ENCODE results near the gene CHCHD6. TPM values are rescaled to one million over a fixed set of nuclear protein-coding genes. Genes with fewer than 3 reads are reported as not detected.

CHCHD6 gene
- total RNA-seq, 1 experiment from 2014 or later, result 65.9 TPM

DNA sequence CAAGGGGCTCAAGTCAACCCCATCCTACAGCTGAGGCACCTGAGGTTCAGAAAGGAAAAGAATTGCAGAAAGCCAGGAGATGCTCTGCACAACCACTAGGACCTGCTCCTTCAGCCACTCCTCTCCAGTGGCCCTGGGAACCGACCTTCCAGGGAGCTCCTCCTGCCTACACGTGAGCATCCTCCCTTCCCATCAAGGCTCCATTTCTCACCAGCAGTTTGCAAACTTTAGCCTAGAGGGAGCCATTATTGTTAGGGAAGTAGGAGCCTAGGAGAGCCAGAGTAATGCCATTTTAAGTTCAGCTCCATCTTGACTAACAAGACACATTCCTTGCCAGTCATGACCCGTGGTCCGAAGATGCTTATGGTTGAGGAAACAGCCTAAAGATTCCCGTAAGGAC, 11.2 kb upstream of the CHCHD6 start:
- DNase-seq (ENCODE audit: low read depth), result no peak
- in situ Hi-C loops (cut with HindIII; ENCODE audit: low pct_unique_long_range_greater_than_20kb, low sequenced_read_pairs), result no loop called here

- in situ Hi-C loops (cut with HindIII; ENCODE audit: low pct_unique_long_range_greater_than_20kb, low sequenced_read_pairs), result no loop called here
- DNase-seq (ENCODE audit: low read depth), result no peak
Observed at GRCh38 chr3:126693921-126694320, 10.1 kb upstream of the CHCHD6 start.

DNA sequence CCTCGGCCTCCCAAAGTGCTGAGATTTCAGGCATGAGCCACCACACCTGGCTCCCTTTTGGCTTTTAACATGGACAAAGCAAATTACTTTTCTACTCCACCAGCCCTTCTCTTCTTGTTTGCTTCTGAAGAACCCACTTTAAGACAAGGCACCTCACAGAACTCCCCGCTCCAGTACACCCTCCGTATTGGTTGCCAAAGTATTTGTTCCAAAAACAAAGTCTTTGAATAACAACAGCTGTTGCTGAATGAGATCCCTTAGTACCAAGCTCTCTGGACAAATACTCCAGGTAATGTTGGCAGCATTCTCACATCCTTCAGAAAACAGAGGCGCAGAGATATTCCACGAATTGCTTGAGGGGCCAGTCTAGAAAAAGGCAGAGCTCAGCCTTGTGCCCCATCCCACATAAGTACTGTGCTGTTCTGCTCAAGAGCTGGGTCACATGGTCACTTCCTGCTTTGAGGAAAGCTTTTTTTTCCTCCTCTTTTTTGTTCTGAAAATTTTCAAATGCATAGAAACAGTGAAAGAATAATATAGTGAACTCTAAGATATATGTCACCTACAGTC, 7.3 kb upstream of the CHCHD6 start:
- DNase-seq (ENCODE audit: low read depth), result no peak
- in situ Hi-C loops (cut with HindIII; ENCODE audit: low pct_unique_long_range_greater_than_20kb, low sequenced_read_pairs), result no loop called here

GRCh38 chr3:126699011-126699410, 5.0 kb upstream of the CHCHD6 start:
- DNase-seq (ENCODE audit: low read depth), result no peak

DNA sequence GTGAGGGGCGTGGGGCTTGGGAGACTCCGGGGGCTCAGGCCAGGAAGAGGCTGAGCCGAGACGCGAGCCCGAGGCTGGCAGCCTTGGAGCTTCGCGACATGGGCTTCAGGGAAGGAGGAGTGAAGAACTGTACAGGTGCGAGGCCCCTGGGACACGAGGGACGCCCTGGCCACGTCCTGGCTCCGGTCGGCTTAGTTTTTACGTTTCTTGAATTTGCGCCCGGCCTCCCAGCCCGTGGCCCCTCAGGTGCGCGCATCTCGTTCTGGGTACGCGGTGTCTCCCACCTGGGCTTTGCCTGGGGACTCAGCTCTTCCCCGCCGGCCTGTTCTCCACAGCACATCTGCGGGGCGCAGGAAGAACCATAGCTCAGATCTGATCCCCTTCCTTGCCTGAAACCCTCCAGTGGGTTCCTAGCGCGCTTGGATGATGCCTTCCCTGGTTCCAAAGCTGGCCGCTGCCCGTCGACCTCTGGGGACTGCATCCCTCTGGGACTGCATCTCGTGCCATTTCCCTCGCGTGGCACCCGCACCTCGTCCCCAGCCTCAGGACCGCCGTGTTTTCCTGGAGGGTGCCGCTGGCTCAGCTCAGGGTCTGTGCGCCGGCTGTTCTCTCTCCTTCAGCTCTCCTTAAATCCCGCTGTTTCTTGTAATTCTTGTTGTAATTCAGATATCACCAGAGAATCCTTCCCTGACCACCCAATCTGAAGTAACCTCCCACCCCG, 614 bp downstream of the CHCHD6 start:
- in situ Hi-C loops (cut with HindIII; ENCODE audit: low pct_unique_long_range_greater_than_20kb, low sequenced_read_pairs), result no loop called here

More at GRCh38 chr3:126699011-126699410, 5.0 kb upstream of the CHCHD6 start:
- in situ Hi-C loops (cut with HindIII; ENCODE audit: low pct_unique_long_range_greater_than_20kb, low sequenced_read_pairs), result no loop called here

GRCh38 chr3:126706631-126707030, 2.6 kb downstream of the CHCHD6 start:
- no peak for DNase-seq (ENCODE audit: low read depth)
- in situ Hi-C loops (cut with HindIII; ENCODE audit: low pct_unique_long_range_greater_than_20kb, low sequenced_read_pairs), result no loop called here

More for the DNA sequence above, 614 bp downstream of the CHCHD6 start:
- no peak for DNase-seq (ENCODE audit: low read depth)

- no peak for DNase-seq (ENCODE audit: low read depth)
- in situ Hi-C loops (cut with HindIII; ENCODE audit: low pct_unique_long_range_greater_than_20kb, low sequenced_read_pairs), result no loop called here
Observed at GRCh38 chr3:126711121-126711760, 7.2 kb downstream of the CHCHD6 start.

DNA sequence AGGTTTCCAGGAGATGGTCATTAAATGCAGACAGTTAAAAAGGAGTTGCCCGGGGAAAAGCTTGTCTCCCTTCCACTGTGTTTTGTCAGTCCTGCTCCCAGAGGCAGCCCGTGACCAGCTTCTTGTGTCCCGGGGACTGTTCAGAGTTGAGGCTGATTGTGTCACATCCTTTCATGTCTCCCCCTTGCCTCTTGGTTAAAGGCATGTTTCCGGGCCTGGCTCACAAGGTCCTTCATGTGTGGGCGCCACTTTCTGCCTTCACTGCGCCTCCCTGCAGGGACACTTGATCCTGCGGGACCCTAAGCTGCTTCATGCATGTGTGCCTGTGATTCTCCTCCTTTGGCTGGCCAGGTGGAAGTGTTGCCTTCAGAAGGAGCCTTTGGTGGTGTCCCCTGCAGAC, 9.2 kb downstream of the CHCHD6 start:
- DNase-seq (ENCODE audit: low read depth), result no peak
- in situ Hi-C loops (cut with HindIII; ENCODE audit: low pct_unique_long_range_greater_than_20kb, low sequenced_read_pairs), result no loop called here

DNA sequence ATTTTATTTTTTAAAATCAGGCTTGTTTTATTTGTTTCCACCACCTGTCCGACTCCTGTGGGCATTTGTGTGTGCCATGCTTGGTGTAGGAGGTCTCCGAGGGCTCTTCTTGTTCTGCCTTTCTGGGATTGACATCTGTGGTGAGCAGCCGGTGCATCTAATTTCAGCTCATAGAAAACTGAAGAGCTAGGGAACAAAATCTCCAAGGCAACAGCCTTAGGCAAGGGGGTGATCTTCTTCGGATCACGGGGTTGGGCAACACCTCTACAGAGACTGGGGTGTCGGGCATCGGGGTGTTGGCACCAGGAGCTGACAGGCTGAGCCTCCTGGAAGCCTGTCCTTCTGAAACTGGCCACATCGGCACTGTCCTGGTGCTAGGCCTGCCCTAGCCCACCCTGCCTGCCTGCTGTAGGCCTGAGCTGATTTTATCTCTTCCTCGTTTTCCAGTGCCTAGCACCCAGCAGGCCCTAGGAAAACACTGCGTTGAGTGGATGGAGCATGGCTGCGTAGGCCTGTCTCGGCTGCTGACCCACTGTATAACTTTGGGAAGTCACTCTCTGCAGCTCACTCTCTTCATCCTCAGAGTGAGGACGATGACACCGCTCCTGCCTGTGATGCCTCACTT, 10.3 kb downstream of the CHCHD6 start:
- no peak for DNase-seq (ENCODE audit: low read depth)
- in situ Hi-C loops (cut with HindIII; ENCODE audit: low pct_unique_long_range_greater_than_20kb, low sequenced_read_pairs), result no loop called here

GRCh38 chr3:126714921-126715320, 10.9 kb downstream of the CHCHD6 start:
- no peak for DNase-seq (ENCODE audit: low read depth)
- in situ Hi-C loops (cut with HindIII; ENCODE audit: low pct_unique_long_range_greater_than_20kb, low sequenced_read_pairs), result no loop called here

DNA sequence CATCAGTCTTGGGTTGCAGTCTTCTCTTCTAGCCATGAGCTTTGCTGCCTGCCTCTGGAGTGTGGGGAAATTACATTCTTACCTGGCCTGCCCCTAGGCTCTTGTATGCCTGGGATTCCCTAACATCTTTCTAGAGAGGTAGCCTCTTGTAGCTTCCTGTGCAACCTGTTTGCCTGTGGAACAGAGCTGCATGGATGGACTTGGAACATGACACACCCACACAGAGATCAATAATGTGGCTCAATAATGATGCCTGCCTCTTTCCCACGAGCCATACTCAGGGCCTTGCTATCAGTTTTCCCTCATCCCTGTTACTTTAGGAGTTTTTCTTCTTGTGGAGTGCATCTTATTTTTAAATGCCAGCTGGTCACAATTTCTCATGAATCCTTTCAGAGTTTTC, 11.4 kb downstream of the CHCHD6 start:
- no peak for DNase-seq (ENCODE audit: low read depth)
- in situ Hi-C loops (cut with HindIII; ENCODE audit: low pct_unique_long_range_greater_than_20kb, low sequenced_read_pairs), result no loop called here

GRCh38 chr3:126716057-126716456, 12.0 kb downstream of the CHCHD6 start:
- in situ Hi-C loops (cut with HindIII; ENCODE audit: low pct_unique_long_range_greater_than_20kb, low sequenced_read_pairs), result no loop called here
- DNase-seq (ENCODE audit: low read depth), result no peak

GRCh38 chr3:126718561-126719445, 14.8 kb downstream of the CHCHD6 start:
- DNase-seq (ENCODE audit: low read depth), result no peak
- in situ Hi-C loops (cut with HindIII; ENCODE audit: low pct_unique_long_range_greater_than_20kb, low sequenced_read_pairs), result no loop called here

DNA sequence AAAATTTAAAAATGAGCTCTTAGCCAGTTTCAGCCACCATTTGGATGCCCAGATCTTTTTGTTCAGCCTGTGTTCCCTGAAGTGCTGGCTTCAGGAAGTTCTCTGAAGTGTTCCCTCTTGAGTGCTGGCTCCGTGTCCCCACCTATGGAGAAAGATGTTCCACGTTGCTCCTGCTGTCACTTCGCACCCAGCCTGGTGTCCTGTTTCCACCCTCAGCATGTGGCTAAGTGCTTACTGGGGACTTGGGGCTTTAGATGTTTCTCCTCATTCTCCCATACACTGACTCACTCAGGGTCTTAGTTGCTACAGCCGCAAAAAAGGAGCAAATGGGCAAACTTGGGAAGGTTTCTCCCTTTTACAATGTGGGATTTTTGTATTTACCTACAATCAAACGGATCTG, 16.6 kb downstream of the CHCHD6 start:
- DNase-seq (ENCODE audit: low read depth), result no peak
- in situ Hi-C loops (cut with HindIII; ENCODE audit: low pct_unique_long_range_greater_than_20kb, low sequenced_read_pairs), result no loop called here

- in situ Hi-C loops (cut with HindIII; ENCODE audit: low pct_unique_long_range_greater_than_20kb, low sequenced_read_pairs), result no loop called here
- no peak for DNase-seq (ENCODE audit: low read depth)
Observed at GRCh38 chr3:126721246-126721645, 17.2 kb downstream of the CHCHD6 start.

DNA sequence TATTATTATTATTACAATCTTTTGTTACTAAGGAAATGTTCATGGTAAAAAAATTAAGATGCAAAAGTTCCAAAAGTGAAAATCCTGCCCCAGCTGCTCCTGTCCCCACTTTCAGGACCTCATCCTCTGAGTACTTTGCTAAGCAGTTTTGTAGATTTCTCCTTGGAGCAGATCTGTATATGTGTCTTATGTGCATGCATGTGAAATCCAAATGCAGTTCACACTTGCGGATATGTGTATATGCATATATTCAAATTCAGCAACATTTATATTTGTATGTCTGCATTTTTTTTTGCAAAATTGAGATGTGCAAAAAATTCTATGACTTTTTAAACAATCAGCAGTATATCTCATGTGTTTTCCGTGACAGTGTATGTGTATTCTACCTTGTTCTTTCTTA, 19.2 kb downstream of the CHCHD6 start:
- in situ Hi-C loops (cut with HindIII; ENCODE audit: low pct_unique_long_range_greater_than_20kb, low sequenced_read_pairs), result no loop called here
- no peak for DNase-seq (ENCODE audit: low read depth)

- in situ Hi-C loops (cut with HindIII; ENCODE audit: low pct_unique_long_range_greater_than_20kb, low sequenced_read_pairs), result no loop called here
- DNase-seq (ENCODE audit: low read depth), result no peak
Observed at GRCh38 chr3:126723801-126724200, 19.8 kb downstream of the CHCHD6 start.

DNA sequence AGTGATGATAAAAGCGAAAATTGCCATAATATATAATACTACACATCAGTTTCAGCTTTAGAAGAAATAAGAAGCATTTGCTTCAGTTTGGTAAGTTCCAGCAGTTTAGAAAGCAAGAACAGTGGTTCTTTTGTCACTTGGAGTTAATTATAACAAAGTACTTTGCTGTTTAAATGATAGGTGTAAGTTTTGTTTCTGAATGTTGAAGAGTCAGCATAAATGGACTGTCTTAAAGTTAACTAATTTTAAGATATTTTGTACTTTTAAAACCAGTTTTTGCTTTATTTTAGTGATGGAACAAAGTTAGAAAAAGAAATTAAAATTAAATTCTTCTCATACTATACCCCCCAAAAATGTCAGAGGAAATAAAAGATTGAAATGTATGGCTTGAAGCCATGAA, 24.6 kb downstream of the CHCHD6 start:
- in situ Hi-C loops (cut with HindIII; ENCODE audit: low pct_unique_long_range_greater_than_20kb, low sequenced_read_pairs), result no loop called here
- DNase-seq (ENCODE audit: low read depth), result no peak

All from Caki2 (cell line).